ENCODE results near the gene IL31RA. TPM values are rescaled to one million over a fixed set of nuclear protein-coding genes. Genes with fewer than 3 reads are reported as not detected.

Gene IL31RA
- total and polyA plus RNA-seq, 8 donors = 0.10 to 0.55 (median 0.18) TPM

DNA sequence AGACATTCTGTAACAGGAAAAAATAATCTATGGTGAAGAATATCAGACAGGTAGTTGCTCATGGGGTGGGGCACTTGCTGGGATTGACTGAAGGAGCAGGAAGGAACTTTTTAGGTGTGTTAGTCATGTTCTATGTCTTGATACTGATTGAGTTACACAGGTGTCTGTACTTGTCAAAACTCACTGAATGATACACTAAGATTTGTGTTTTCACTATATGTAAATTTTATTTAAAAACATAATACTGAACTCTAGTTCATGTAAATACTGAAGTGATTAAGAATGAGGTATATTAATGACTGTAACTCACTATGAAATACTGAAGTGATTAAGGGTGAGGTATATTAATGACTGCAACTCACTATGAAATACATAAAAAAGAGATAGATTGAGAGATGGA is 115.1 kb downstream of the IL31RA start:
- Histone ChIP-seq H3K4me1 (peaks cover 0 to 16% of the 10 kb centered on the region in 2 donors), H3K9me3 (no peaks in the 10 kb centered on the region), H3K4me3 (no peak overlapping the region), H3K27me3 (no peaks in the 10 kb centered on the region), H3K36me3 (peaks cover 0 to 61% of the 10 kb centered on the region in 2 donors), H3K27ac (no peak overlapping the region)
- ATAC-seq (peak; percentile 51), DNase-seq (no peak)
- TF ChIP-seq CTCF (IDR thresholded peaks at IDR 0.05) = no peak
- intact Hi-C loops (cut with DNase I) = no loop called here

DNA sequence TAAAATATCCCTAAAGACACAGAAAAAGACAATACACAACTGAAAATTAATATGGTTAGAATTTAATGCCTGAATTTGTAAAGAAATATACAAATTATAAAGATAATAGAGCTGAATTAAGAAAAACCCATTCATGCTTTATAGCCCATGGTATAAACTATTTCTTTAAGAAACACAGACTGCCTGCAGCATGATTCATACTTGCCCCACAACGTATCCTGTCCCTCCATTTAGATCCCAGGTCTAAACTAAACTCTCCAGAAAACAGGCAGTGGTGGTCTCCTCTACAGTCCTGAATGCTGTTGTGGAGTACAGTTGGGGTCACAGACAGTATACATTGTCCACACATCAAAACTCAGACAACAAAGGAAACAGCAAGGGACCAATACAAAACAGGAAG is 118.8 kb downstream of the IL31RA start:
- no peaks in the 10 kb centered on the region for H3K9me3 ChIP-seq
- no peak for ATAC-seq
- no peak for DNase-seq
- TF ChIP-seq CTCF (IDR thresholded peaks at IDR 0.05) = no peak
- peaks cover 0 to 64% of the 10 kb centered on the region in 2 donors for H3K36me3 ChIP-seq
- H3K4me1 ChIP-seq = peaks cover 0 to 16% of the 10 kb centered on the region in 2 donors
- H3K27me3 ChIP-seq = no peaks in the 10 kb centered on the region
- intact Hi-C loops (cut with DNase I) = no loop called here
- H3K27ac ChIP-seq = no peak overlapping the region
- no peak overlapping the region for H3K4me3 ChIP-seq

Other genes with a start within 250 kb of the IL31RA start
- gene SLC38A9, start 139.0 kb upstream of the IL31RA start, total RNA-seq = 10 to 100 TPM; 21.4 to 25.6 TPM
- 10 to 100 TPM; 28.9 to 34.7 (median 31.0) TPM for gene SLC38A9, start 139.0 kb upstream of the IL31RA start, polyA plus RNA-seq (ENCODE audit: insufficient read length in 6 of 6)
- not detected for gene DDX4, start 113.3 kb upstream of the IL31RA start, total RNA-seq
- gene DDX4, start 113.3 kb upstream of the IL31RA start, polyA plus RNA-seq (ENCODE audit: insufficient read length in 6 of 6) = under 1 TPM in 5 of 6 donors, not detected in 1; 0.04 to 0.48 (median 0.11) TPM
- 100 to 1,000 TPM; 309 to 464 TPM for gene IL6ST, start 143.6 kb downstream of the IL31RA start, total RNA-seq
- gene IL6ST, start 143.6 kb downstream of the IL31RA start, polyA plus RNA-seq (ENCODE audit: insufficient read length in 6 of 6) = 100 to 1,000 TPM; 166 to 225 (median 217) TPM